C4-2B (cell line): ENCODE results near the gene TMEM135.

Experiments
- H3K27ac ChIP-seq: fragments of 450-650 bp; 2 replicates; pipeline ENCODE4 v1.5.1; 2017
- CTCF ChIP-seq: fragments of 450-650 bp; conservative IDR thresholded peaks from 2 replicates; pipeline ENCODE4 v1.5.1; 2017; ENCODE audit warnings: mild to moderate bottlenecking
- ZFX ChIP-seq: fragments of 450-650 bp; IDR thresholded peaks from 2 replicates; pipeline ENCODE4 v1.6.1; 2017

The TMEM135 gene

DNA sequence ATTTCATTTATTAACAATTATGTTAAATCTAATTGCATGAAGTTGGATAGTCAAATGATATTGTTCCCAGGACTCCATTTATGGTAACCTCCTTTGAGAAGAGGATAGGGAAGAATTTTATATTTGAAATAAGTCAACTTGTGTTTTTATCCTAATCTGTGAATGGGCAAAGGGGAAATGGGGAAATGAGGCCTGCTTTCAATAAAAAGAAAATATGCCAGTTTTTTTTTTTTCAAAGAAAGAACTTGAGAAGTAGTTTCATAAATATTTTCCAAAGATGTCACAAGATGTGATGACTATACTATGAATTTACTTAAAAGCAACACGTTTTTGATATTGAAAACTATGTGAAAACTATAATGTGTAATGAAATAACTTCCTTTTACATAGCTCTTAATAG is 201.8 kb downstream of the TMEM135 start:
- H3K27ac ChIP-seq = no peak overlapping the region
- no peak for TF ChIP-seq CTCF
- no peak for TF ChIP-seq ZFX

- TF ChIP-seq ZFX = no peak
- TF ChIP-seq CTCF = no peak
- no peak overlapping the region for H3K27ac ChIP-seq
These were observed 213.8 kb downstream of the TMEM135 start for GRCh38 chr11:87251560-87251959.

GRCh38 chr11:87252869-87253268 is 215.1 kb downstream of the TMEM135 start:
- TF ChIP-seq CTCF (no peak), ZFX (no peak)
- H3K27ac ChIP-seq = no peak overlapping the region

DNA sequence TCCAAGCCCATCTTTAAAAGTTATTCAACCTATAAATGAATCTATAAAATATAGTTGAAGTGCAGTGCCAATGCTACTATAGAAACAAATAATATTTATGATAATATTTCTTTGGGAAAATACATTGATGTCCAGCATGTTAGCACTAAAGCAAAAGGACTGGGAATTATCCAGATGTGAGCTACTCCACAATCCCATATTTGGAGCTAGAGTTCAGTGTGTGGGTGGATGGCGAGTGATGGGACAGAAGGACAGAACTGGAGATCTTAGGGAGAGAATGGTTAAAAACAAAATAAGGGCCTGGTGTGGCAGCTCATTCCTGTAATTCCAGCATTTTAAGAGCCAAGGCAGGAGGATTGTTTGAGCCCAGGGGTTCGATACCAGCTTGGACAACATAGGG is 216.8 kb downstream of the TMEM135 start:
- TF ChIP-seq CTCF (no peak), ZFX (no peak)
- no peak overlapping the region for H3K27ac ChIP-seq

DNA sequence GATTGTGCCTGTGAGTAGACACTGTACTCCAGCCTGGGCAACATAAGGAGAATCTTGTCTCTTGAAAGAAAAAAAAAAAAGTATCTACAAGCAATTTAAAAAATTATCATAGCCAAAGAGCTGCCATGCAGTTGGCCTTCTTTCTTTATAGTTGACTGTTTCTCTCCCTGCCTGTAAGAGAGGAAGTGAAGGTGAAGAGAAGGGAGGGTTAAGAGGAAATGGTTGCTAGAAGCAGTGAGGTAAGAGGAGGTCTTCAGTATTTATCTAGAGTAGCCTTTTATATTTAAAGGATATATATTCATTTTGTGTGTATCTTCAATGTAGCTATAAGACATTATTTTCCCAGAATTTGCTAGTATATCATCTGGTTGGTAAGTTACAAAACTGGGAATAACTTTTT is 217.9 kb downstream of the TMEM135 start:
- H3K27ac ChIP-seq = no peak overlapping the region
- TF ChIP-seq CTCF (no peak), ZFX (no peak)

- no peak overlapping the region for H3K27ac ChIP-seq
- TF ChIP-seq CTCF = no peak
- TF ChIP-seq ZFX = no peak
These were observed 219.1 kb downstream of the TMEM135 start for GRCh38 chr11:87256694-87257340.

DNA sequence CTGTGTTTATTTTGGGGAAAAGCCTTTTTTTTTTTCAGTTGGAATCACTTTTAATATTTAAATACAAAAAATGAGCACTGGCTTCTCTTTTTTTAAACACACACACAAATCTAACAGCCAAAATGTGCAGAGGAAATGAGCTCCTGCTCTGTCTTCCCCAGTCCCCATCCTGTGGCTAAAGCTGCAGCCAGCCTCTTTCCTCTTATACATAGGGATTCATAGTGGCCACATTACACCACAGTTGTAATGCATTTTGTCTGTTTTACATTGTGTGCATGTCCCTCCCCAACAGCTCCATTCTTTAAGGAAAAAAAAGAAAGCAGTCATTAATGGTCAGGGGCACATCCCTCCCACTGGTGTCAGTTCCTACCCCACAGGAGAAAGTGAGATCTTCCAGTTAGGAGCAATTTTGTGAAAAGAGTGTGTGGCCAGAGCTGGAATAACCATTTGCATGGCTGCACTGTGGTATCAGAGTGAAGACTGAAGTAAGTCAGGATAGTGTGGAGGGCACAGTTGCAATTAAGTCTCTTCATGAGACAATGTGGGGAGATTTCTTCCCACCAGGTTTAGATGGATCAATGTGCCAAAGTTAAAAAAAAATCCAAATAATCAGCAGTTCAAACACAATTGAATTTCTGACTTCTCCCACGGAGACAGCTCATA is 220.6 kb downstream of the TMEM135 start:
- TF ChIP-seq ZFX (no peak), CTCF (no peak)
- no peak overlapping the region for H3K27ac ChIP-seq
